ENCODE data around the gene VMP1.

- TF ChIP-seq, protein P1, sequence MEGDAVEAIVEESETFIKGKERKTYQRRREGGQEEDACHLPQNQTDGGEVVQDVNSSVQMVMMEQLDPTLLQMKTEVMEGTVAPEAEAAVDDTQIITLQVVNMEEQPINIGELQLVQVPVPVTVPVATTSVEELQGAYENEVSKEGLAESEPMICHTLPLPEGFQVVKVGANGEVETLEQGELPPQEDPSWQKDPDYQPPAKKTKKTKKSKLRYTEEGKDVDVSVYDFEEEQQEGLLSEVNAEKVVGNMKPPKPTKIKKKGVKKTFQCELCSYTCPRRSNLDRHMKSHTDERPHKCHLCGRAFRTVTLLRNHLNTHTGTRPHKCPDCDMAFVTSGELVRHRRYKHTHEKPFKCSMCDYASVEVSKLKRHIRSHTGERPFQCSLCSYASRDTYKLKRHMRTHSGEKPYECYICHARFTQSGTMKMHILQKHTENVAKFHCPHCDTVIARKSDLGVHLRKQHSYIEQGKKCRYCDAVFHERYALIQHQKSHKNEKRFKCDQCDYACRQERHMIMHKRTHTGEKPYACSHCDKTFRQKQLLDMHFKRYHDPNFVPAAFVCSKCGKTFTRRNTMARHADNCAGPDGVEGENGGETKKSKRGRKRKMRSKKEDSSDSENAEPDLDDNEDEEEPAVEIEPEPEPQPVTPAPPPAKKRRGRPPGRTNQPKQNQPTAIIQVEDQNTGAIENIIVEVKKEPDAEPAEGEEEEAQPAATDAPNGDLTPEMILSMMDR (IDR thresholded peaks at IDR 0.05; ENCODE audit: insufficient read depth, low read length) = no peak
- TF ChIP-seq GABPA (IDR thresholded peaks at IDR 0.05; ENCODE audit: low read depth) (no peak), SPI1 (IDR thresholded peaks at IDR 0.05; ENCODE audit: borderline replicate concordance, low read depth) (no peak), POLR2AphosphoS5 (IDR thresholded peaks at IDR 0.05; ENCODE audit: low read depth) (no peak)
These were observed 56.9 kb downstream of the VMP1 start for GRCh38 chr17:59764292-59764741.
